HPDE6-E6E7 (cell line): ENCODE results near the gene FRK.
"Not testable (repeated sequence)": the region's sequence is repeated elsewhere in the genome, so short reads cannot be mapped to it uniquely, and the experiment has no call there.

ENCODE experiments used
- DNase-seq: peaks from one replicate; pipeline ENCODE4 v3.0.0; 2011; ENCODE audit warnings: missing footprints; ENCODE audit errors: extremely low spot score

The FRK gene

DNA sequence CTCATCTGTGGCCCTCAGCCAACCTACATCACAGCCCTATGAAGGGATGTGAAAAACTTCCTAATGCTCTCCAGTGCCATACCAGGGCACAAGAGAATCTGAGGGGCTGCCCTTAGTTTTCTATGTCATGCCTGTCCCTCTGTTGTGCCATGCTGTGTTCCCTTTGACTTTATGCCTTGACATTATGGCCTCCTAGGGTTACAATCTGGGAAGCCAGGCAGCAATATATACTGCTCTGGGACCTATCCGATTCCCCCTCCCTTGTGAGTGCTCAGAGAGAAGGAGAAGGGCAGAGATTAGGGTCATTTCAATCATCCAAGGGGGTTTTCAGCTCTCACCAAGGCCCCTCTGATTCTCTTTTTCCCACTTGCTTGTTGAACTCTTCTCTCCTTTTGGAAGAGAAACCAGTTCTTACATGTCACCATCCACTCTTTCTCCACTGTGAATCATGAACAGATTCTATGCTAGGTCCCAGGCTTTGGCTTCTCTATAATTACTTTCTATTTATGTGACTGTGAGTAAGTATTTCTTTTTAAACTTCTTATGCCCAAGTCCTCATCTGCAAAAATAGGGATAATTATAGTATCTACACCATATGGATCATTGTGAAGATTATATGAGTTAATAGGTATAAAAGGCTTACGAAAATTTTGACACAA, 14.2 kb upstream of the FRK start:
- DNase-seq: no peak

DNA sequence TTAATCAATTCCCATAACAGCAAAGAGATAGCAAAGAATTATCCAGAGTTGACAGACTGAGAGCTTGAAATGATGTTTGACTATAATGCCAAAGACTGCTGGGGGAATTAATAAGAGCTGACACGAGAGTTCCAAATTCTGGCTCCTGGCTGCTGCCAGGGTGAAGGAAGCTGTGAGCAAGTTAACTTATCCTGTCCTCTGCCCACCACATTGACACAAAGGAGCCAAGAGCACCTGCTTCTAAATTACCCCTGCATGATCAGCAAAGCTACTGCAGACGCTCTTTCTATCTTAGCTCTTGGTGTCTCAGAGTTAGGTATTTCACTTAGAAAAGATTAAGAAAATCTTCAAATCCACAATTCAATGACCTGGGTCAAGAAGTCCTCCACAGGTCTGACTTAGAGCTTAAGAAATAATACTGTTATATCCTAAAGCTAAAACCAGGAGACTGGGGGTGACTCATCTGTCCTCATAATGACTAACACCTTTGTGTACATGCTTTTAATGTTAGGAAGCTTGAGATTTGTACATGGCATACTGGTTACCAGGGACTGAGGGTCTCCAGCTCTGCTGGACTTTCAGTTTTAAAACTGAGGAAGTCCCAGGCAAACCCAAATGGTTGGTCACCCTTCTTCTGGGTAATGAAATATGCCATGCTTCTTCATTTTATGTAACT, 13.2 kb upstream of the FRK start:
- peak; percentile 50 for DNase-seq

DNA sequence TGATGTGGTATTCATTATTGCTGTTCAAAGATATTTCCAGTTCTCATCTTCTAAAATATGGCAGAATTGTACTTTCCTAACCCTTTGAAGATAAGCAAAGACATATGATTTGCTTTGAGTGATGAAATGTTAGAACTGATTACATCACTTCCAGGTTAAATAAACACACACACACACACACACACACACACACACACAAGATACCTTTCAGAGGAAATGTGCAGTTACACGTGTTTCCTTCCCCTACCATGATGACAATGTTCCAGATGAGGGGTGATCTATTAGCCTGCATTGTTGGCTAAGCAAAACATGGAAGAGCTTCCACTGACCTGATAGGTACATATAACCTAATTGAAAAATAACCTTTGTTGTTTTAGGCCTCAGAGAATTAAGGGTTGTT, 11.7 kb upstream of the FRK start:
- no peak for DNase-seq

DNA sequence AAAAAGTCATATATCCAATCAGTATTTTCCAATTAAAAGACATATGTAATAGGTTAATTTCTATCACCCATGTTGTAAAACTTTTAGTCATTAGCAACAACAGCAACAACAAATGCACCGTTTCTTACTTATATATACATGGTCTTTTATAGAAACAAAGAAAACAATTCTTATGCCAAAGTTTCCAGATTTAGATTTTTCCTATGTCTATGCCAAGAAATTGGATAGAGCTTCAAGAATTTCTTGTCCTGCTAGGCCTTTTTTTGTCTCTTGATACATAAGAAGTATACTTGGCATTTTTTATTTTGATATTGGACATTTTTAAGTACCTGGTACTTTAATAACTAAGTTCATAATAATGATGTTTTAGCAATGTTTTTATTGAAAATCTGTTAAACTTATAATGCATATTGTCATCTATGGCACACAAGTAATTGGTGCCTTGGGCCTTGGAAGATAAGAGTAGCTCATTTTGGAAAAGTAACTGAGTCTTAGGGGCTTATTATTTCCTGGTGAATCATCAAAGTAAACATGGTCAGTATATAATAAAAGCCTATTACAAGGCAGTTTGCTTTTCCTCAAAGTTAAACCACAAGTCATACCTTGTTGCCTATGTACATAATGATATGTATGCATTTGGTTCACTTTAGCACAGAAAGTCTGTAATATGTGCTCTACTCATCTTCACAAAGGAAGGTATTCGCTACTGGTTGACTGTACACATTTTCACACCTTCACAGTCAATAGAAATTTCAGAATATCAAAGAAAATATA, 10.1 kb upstream of the FRK start:
- DNase-seq: no peak

DNA sequence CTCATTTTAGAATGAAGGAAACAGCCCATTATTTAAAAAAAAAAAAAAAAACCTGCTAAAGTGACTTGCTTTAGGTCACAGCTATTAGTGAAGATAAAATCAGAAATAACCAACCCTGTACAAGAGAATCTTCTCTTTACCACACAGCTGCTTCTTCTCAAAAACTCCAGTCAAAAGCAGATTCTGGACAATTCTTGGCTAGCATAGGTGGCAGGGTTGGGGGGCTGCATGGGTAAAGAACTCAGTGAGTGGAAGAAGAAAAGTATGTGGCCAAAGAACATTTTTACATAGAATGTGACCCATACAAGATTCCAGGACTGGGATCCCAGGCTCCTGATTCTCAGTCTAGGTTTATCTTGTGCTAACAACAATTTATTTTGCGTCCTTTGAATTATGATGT, 9.4 kb upstream of the FRK start:
- DNase-seq: no peak

DNA sequence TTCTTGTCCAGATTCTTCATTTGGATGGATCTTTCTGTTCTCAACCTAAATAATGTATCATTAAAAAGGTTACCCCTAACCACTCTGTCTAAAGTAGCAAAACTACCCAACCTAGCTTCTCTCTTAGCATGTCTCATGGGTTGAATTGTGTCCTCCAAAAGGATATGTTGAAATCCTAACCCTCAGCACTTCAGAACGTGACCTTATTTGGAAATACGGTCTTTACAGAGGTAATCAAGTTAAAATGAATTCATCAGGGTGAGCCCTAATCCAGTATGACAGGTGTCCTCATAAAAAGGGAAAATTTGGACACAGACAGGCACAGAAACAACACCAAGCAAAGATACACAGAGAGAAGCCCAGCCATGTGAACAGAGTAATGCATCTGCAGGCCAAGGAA, 6.1 kb upstream of the FRK start:
- DNase-seq: no peak

DNA sequence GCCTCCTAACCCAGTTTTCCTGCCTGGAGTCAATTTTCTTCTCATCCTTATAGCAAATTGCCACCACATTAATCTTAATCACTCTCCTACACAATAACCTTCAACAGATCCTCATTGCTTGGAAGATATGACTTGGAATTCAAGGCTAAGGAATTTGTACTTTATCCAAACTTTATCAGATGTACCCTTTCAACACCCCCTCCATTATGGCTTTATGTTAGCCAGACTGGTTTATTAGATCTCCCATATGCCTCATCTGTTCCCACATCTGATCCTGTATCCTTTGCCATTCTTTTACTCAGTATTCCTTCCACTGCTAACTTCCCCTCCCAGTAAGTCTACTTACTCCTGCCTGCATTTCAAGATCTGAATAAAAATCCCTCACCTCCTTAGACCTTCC, 4.0 kb upstream of the FRK start:
- DNase-seq: no peak

DNA sequence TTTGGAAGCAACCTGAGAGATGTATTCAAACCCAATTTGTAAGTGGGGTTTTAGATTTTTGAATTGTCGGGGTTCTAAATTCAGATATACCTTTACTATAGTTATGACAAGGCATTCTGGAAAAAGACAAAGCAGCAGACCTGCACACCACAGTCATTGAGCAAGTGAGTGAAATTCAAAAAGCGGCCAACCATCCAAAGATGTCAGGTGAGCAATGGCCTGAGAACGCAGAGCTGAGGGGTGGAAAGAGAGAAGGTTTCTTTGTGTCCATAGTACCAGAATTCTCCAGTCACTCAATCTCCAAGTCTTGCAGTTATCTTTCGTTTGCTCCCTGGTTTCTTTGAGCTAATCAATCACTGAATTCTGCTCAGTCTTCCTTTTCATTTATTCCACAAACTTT, 1.8 kb upstream of the FRK start:
- DNase-seq: no peak

DNA sequence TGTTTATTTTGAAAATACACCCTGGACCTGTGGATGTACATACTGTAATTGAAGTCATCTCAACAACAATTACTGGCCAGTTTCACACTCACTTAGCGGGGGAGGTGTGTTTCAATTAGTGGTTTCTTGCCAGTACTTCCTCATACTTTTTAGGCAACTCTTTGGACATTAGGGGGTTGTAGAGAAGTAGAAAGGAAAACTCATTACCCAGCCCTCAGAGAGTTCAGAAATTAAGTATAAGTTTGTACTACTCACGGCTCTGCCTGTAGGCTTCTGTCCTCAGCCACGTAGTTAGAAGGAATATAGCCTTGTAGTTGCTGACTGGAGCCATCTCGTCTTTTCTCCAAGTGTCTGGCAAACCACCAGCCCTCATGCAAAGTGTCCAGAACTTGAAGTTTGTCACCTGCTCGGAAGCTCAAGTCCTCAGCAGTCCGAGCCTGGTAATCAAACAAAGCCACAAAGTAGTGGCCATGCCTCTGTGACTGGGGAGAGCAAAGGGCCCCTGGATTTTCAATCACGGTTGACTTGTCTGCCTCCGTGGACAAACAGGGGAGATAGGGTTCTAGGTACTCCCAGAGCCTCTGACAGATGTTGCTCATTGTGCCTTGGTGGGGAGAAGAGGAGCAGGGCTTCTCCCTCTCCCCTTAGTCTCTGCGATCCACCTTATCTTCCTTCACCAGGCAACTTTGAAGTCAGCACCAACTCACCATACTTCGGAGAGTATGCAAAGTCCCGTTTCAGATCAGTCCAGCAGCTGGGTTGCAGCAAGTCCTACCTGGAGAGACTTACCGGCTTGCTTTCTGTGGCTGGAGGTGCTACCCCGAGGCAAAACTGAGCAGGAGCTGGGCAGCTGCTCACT, 749 bp downstream of the FRK start:
- peak; percentile 41 for DNase-seq

DNA sequence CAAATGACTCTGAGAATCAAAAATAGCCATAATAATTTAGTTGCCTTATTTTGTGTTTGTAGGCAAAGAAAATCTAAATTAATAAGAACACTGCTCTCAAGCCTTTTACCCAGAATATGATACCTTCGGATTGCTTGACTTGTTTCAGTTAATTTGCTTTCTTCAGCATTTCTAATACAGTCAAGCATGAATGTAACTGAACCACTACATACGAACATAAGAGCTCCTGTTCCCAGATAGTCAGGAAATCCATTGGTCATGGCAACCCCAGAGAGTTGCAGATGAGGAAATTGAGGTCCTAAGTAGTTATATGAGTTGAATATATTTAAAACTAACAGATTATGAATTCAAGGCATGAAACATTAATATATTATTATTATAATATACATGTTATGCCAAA, 2.9 kb downstream of the FRK start:
- no peak for DNase-seq

DNA sequence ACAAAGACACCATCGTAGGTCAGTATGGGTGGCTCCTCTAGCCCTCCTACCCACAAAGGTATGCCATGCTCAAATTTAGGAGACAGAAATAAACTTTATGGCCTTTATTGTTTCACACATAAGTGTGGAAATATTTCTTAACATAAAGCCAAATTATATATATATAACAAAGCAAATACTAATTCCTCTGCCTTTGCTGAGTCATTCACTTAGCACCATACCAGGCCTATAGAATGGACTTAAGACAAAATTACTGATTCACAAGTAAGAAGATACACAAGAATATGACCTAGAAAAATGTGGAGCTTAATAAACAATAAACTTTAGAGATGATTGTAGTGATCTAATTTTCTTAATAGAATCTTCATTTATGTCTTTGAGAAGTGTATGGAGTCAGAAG, 5.2 kb downstream of the FRK start:
- DNase-seq: no peak

DNA sequence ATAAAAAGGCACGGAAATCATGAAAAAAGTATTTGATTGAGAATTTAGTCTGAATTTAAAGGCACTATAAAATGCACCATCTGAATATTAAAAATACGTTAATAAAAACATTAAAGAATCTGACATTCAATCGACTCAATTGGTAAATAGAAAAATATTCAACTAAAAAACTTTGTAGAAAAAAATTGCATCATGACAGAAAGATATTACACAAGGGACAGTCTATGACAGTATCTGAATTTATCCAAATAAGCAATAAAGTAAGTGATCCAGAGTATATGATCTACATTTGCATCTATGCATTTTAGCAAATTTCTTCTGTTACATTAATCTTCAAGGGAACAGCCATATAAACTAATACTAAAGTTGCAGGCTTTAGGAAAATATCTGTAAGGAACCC, 9.4 kb downstream of the FRK start:
- DNase-seq: no peak

DNA sequence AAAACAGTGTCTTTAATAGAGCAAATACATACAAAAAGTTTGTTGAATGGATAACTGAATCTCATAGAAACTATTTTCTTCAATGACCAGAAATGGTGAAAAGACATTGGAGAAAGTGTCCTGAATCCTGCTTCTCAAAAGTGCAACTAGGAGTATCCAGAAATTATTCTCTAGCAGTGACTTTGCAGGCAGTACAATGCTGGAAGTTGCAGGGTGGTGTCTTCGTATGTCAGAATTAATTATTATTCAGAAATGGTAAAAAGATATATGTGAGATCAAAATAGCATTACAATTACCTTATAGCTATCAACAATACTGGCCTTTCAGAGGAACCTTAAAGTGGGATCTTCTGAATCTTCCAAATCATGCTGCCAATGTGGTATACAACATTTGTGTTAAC, 10.0 kb downstream of the FRK start:
- no peak for DNase-seq

DNA sequence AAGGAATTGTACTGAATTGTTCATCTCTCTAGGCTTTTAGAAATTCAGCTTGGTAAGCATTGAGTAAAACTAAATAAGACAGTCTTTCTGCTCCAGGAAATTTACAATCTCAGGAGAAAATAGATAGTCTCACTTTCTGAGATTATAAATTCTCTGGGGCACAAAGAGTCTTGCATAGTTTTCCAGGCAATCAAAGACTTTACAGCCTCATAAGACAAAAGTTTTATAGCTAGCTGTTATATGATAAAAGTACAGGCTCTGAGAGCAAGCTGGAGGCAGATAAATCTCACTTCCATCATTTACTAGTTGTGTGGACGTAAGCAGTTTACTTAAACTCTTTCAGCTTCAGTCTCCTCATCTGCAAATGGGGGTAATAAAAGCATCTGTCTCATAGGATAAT, 11.4 kb downstream of the FRK start:
- DNase-seq: no peak

DNA sequence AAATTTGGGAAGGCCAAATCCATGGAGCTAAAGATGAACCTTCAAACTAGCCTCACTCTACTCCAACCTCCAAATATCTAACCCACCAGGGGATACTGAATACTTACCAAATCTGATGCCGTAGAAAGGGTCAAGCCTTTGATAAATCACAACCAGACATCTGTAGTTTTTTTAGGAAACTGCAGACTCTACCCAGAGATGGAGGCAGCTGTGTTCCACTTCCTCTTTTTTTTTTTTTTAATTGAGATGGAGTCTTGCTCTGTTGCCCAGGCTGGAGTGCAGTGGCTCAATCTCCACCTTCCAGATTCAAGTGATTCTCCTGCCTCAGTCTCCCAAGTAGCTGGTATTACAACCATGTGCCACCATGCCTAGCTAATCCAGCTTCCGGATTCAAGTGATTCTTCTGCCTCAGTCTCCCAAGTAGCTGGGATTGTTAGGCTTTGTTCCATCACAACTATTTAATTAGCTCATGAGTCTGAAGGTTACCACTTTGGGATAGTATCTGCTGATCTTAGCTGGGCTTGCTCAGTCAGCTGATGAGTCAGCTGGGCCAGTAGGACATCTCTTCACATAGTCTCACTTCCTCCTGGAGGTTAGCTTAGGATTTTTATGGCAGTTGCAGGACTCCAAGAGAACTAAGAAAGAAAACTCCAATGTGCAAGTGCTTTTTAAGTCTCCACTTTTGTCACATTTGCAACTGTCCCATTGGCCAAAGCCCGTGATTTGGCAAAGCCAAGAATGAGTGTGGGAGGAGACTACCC, 13.3 kb downstream of the FRK start:
- DNase-seq: no peak

DNA sequence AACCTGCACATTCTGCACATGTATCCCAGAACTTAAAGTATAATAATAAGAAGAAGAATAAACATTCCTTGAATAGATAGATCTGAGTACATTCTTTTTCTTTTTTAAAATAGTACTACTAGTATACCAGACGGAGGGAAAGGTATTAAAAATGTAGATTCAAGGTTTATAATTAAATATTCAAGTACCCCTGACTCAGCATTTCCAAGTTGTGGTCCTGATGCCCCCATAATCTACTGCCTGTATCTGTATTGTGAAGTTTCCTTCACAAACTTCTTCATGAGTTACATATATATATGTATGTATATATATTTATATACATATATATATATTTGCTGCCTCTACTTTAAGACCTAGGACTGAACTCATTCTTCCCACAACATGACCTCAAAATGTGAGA, 14.0 kb downstream of the FRK start:
- DNase-seq: no peak

DNA sequence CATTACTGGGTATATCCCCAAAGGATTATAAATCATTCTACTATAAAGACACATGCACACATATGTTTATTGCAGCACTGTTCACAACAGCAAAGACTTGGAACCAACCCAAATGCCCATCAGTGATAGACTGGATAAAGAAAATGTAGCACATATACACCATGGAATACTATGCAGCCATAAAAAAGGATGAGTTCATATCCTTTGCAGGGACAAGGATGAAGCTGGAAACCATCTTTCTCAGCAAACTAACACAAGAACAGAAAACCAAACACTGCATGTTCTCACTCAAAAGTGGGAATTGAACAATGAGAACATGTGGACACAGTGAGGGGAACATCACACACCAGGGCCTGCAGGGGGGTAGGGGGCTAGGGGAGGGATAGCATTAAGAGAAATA, 14.4 kb downstream of the FRK start:
- not testable (repeated sequence) for DNase-seq

DNA sequence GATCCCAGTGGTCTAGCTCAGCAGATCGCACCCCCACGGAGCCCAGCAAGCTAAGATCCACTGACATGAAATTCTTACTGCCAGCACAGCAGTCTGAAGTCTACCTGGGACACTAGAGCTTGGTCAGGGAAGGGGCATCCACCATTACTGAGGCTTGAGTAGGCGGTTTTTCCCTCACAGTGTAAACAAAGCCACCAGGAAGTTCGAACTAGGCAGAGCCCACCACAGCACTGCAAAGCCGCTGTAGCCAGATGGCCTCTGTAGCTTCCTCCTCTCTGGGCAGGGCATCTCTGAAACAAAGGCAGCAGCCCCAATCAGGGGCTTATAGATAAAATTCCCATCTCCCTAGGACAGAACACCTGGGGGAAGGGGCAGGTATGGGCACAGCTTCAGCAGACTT, 18.8 kb downstream of the FRK start:
- DNase-seq: no peak

DNA sequence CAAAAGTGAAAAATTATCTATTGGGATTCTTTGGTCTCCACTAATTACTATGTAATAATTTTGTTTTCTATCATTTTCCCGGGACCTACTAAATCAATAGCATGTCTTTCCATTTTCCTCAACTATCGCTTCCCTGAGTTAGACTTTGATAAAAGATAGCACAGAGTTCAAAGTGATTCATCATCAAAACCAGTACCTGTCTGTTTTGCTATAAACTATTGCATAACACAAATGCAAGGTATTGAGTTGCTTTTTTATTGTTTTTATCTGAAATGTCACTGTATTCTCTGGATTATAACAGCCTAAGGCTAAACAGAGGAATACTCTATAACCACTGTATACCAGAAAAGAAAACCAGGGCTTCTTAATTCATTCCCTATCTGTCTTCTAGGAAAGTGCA, 19.7 kb downstream of the FRK start:
- DNase-seq: no peak

DNA sequence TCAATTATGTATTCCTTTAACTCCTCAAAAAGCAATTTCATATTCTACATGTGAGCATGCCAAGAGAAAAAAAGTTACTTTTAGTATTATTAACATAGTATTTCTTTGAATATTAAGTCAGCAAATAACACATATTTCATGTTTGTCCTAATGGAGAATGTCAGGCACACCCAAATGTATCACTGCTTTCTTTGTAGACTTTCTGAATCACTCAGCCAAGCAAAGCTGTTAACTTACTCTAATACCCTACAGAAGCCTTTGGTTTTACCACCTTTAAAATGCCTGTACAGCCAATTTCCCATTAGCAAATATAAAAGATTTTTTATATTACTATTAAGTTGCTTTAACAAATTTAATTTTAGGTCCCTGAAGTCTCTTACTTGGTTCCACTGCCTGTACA, 23.8 kb downstream of the FRK start:
- no peak for DNase-seq

DNA sequence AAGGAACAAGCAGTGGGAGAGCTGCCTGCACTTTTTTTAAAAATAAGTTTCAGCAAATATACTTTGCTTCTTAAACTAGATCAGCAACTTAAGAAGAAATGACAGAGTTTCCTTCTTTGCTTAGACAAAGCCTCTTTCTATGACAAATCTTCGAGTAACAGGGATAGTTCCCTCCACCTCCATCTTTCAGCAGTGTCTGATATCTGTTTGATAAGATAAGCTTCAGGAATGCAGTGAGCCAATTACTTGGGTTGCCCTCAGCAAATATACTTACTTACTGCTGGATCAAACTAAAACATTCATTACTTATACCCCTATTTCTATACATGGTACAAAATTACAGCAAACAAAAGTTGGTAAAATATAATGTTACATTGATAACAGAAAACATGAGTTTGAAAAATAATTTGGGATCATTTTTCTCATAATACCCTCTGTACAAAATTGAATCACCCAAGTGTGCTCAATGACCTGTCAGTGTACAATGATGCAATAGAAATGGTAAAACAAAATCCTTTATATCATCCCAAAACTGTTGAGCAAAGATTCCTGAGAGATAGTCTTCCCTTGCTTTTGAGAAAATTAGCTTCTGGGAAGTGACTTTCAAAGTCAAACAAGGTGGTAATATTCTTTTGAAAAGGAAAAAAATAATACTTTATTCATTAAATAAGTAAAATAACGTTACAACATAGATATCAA, 24.5 kb downstream of the FRK start:
- DNase-seq: no peak
